ENCODE results near the gene AP1S1.

AP1S1 gene

GRCh38 chr7:101159696-101160674, 5.7 kb downstream of the AP1S1 start:
- DNase-seq: no peak

- no peak for DNase-seq
These were observed 6.6 kb downstream of the AP1S1 start for GRCh38 chr7:101160910-101161309.

GRCh38 chr7:101161692-101162471, 7.6 kb downstream of the AP1S1 start:
- no peak for DNase-seq

- DNase-seq: no peak
These were observed 8.4 kb downstream of the AP1S1 start for GRCh38 chr7:101162551-101163278.

GRCh38 chr7:101163279-101164070, 9.2 kb downstream of the AP1S1 start:
- no peak for DNase-seq

GRCh38 chr7:101164071-101164840, 10.0 kb downstream of the AP1S1 start:
- no peak for DNase-seq

GRCh38 chr7:101165075-101165957, 11.0 kb downstream of the AP1S1 start, which contains the start of gene VGF:
TSS of gene VGF (minus strand) at chr7:101165569. CDS start at chr7:101164843, 726 bp downstream.
- DNase-seq: peak; percentile 94

GRCh38 chr7:101165958-101166647, 11.8 kb downstream of the AP1S1 start:
- DNase-seq: no peak

GRCh38 chr7:101166648-101166908, 12.3 kb downstream of the AP1S1 start:
- no peak for DNase-seq

GRCh38 chr7:101166909-101167644, 12.8 kb downstream of the AP1S1 start:
- DNase-seq: no peak

GRCh38 chr7:101167645-101168411, 13.6 kb downstream of the AP1S1 start:
- no peak for DNase-seq

GRCh38 chr7:101168412-101169049, 14.3 kb downstream of the AP1S1 start:
- no peak for DNase-seq

- DNase-seq: no peak
These were observed 15.0 kb downstream of the AP1S1 start for GRCh38 chr7:101169110-101169837.

GRCh38 chr7:101169838-101170551, 15.7 kb downstream of the AP1S1 start:
- peak; percentile 84 to 87 for DNase-seq

GRCh38 chr7:101170617-101171441, 16.6 kb downstream of the AP1S1 start:
- no peak for DNase-seq
